AG04449 (cell line): ENCODE data around the gene TBC1D1.

ENCODE experiments used
- CTCF ChIA-PET: fragments of 350-600 bp; formaldehyde crosslinking; extraction: SDS; loops from one replicate; lab custom pipeline; 2021; ENCODE audit warnings: antibody characterized with exemption; lab: Yijun Ruan, JAX
- POLR2A ChIA-PET: fragments of 400-600, 350-600 bp; formaldehyde crosslinking; extraction: SDS; loops from one replicate; lab custom pipeline; 2020; ENCODE audit warnings: antibody characterized with exemption, inconsistent platforms; lab: Yijun Ruan, JAX
- DNase-seq: peaks from one replicate; pipeline ENCODE4 v3.0.0-alpha.2; 2010; ENCODE audit warnings: low read depth, low spot score
- H3K4me3 ChIP-seq: 2 replicates; pipeline ENCODE4 v1.5.1; 2011; ENCODE audit warnings: low read depth, mild to moderate bottlenecking, control low read depth, low read length
- TF ChIP-seq, protein P1 (sequence below): IDR thresholded peaks from one replicate; pipeline ENCODE4 v1.5.1; 2011; ENCODE audit warnings: mild to moderate bottlenecking, moderate library complexity, low read length, control low read depth, inconsistent platforms; ENCODE audit not compliant: insufficient read depth; ENCODE audit errors: missing control alignments

TBC1D1 gene

GRCh38 chr4:37890801-37891259, at the start of gene TBC1D1:
Gene TBC1D1 (plus strand): TSS chr4:37891084. CDS start chr4:37902096, 11,012 bp downstream.
- ChIA-PET CTCF (interaction anchor here (0.9 kb wide), 1 partner anchor 14 kb away, joined by 3 read pairs; no protein-coding TSS in a partner anchor), POLR2A (no interaction called here)
- peak within 1 kb of the TSS; percentile 63 for H3K4me3 ChIP-seq
- DNase-seq = no peak
- TF ChIP-seq, protein P1, sequence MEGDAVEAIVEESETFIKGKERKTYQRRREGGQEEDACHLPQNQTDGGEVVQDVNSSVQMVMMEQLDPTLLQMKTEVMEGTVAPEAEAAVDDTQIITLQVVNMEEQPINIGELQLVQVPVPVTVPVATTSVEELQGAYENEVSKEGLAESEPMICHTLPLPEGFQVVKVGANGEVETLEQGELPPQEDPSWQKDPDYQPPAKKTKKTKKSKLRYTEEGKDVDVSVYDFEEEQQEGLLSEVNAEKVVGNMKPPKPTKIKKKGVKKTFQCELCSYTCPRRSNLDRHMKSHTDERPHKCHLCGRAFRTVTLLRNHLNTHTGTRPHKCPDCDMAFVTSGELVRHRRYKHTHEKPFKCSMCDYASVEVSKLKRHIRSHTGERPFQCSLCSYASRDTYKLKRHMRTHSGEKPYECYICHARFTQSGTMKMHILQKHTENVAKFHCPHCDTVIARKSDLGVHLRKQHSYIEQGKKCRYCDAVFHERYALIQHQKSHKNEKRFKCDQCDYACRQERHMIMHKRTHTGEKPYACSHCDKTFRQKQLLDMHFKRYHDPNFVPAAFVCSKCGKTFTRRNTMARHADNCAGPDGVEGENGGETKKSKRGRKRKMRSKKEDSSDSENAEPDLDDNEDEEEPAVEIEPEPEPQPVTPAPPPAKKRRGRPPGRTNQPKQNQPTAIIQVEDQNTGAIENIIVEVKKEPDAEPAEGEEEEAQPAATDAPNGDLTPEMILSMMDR = no peak

DNA sequence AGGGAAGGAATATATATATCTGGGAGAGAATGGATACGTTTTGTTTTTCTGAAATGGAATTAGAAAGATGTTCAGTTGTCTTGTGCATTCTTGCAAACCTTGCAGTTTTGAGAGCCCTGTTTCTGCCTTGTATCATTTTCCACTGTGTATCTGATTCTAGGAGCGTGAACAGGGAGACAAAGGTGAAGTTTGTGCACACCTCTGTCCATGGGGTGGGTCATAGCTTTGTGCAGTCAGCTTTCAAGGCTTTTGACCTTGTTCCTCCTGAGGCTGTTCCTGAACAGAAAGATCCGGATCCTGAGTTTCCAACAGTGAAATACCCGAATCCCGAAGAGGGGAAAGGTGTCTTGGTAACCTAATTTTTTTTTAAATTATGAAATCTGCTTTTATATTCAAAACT, 46.7 kb upstream of the TBC1D1 start:
- no peak for DNase-seq
- POLR2A ChIA-PET = no interaction called here
- H3K4me3 ChIP-seq = no peak overlapping the region
- TF ChIP-seq, protein P1 = no peak
- CTCF ChIA-PET = interaction anchor here (1.6 kb wide), 1 partner anchor 10 kb away, joined by 4 read pairs; no protein-coding TSS in a partner anchor

DNA sequence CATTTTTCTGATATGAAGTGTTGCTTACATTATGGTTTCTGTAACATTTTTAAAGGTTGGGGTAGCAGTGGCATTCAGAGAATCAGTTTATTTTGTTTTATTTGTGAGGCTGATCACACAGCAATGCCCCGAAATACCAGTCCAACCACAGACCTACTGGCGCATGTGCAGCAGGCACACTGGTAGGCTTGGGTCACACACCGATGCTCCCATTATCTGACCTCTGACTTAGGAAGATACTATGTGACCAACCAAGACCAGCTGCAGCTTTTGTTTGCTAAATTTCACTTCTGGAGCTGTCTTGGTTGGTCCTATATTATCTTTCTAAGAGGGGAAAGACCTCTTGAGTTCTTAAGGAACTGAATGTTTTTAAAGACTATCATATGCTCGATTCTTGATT, 45.7 kb upstream of the TBC1D1 start:
- DNase-seq = no peak
- H3K4me3 ChIP-seq = no peak overlapping the region
- ChIA-PET POLR2A (no interaction called here), CTCF (interaction anchor here (1.6 kb wide), 1 partner anchor 9 kb away, joined by 4 read pairs; no protein-coding TSS in a partner anchor)
- TF ChIP-seq, protein P1 = no peak

GRCh38 chr4:37847311-37847884, 43.5 kb upstream of the TBC1D1 start:
- POLR2A ChIA-PET = no interaction called here
- TF ChIP-seq, protein P1 = no peak
- DNase-seq = no peak
- CTCF ChIA-PET = interaction anchor here (0.9 kb wide), 1 partner anchor 12 kb away, joined by 3 read pairs; no protein-coding TSS in a partner anchor
- no peak overlapping the region for H3K4me3 ChIP-seq

GRCh38 chr4:37852376-37852775, 38.5 kb upstream of the TBC1D1 start:
- TF ChIP-seq, protein P1 = no peak
- DNase-seq = no peak
- POLR2A ChIA-PET = no interaction called here
- no peak overlapping the region for H3K4me3 ChIP-seq
- CTCF ChIA-PET = interaction anchor here (0.9 to 1.6 kb wide), 2 partner anchors 125 to 126 kb away, joined by 3 read pairs; no protein-coding TSS in a partner anchor

GRCh38 chr4:37858112-37858511, 32.8 kb upstream of the TBC1D1 start:
- POLR2A ChIA-PET = interaction anchor here (0.7 to 1.0 kb wide), 2 partner anchors 22 to 31 kb away, joined by 3 to 4 read pairs; partner anchors contain the start of gene PGM2
- TF ChIP-seq, protein P1 = no peak
- no peak for DNase-seq
- CTCF ChIA-PET = interaction anchor here (1.1 to 1.2 kb wide), 3 partner anchors 19 to 180 kb away, joined by 3 read pairs; no protein-coding TSS in a partner anchor
- H3K4me3 ChIP-seq = no peak overlapping the region
